GM12891 (cell line): ENCODE data around the gene ZNHIT3.
"Not testable (repeated sequence)": the region's sequence is repeated elsewhere in the genome, so short reads cannot be mapped to it uniquely, and the experiment has no call there.

Experiments used
- POLR2A ChIP-seq: IDR thresholded peaks from 2 replicates; pipeline ENCODE4 v1.6.1; 2011; ENCODE audit warnings: low read depth, low read length, control low read depth
- POLR2AphosphoS5 ChIP-seq: IDR thresholded peaks from 2 replicates; pipeline ENCODE4 v1.6.1; 2011; ENCODE audit warnings: low read depth, low read length, control low read depth

- TF ChIP-seq POLR2A, POLR2AphosphoS5: not testable (repeated sequence)
These were observed 36.5 kb upstream of the ZNHIT3 start for GRCh38 chr17:36449997-36450396.
